GM23338 (cell line): Measurements from ENCODE around the gene UGGT2.

Source experiments
- EZH2phosphoT487 ChIP-seq: fragments of 200-600 bp; sonication (generic); IDR thresholded peaks from one replicate; pipeline ENCODE4 v1.8.1; 2018; ENCODE audit warnings: antibody characterized with exemption; ENCODE audit not compliant: unreplicated experiment
- POLR2AphosphoS5 ChIP-seq: IDR thresholded peaks from 2 replicates; pipeline ENCODE4 v1.6.1; 2016; ENCODE audit warnings: antibody characterized with exemption, low read depth
- STAT1 ChIP-seq: IDR thresholded peaks from one replicate; pipeline ENCODE4 v1.6.1; 2016; ENCODE audit warnings: antibody characterized with exemption; ENCODE audit not compliant: unreplicated experiment
- TF ChIP-seq, protein P1 (sequence below), 2 experiments: fragments of 200-600 bp in 1 of 2; sonication (generic) in 1 of 2; conservative IDR thresholded peaks; 2 replicates each; pipeline versions ENCODE4 v1.5.1 to v1.6.1; 2016 to 2017; ENCODE audit warnings: antibody characterized with exemption in 2 of 2, low read depth in 2 of 2, mild to moderate bottlenecking in 2 of 2, moderate library complexity in 1 of 2

DNA sequence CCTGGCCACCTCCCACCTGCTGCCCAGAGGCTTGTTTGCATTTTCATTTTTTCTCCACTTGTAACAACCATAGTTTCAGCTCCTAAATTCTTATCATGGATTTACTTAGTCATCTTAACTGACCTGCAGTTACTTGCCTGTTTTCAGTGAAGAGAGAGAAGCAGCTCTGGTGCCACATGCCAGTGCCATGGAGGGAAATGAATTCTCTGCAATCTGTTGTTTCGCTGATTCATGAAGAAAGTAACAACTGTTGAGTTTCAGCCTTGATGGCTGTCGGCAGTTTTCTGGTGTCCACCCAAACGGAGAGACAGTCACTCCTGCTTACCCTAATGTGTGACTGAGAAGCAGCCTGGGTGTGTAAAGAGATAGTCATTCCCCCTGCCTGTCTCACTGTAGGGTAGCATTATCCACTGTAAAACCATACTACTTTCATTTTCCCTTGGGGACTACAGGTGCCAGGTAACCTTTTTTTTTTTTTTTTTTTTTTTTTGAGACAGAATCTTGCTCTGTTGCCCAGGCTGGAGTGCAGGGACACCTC is 260.1 kb downstream of the UGGT2 start:
- TF ChIP-seq EZH2phosphoT487 (no peak), POLR2AphosphoS5 (no peak), STAT1 (no peak)
- TF ChIP-seq, protein P1, sequence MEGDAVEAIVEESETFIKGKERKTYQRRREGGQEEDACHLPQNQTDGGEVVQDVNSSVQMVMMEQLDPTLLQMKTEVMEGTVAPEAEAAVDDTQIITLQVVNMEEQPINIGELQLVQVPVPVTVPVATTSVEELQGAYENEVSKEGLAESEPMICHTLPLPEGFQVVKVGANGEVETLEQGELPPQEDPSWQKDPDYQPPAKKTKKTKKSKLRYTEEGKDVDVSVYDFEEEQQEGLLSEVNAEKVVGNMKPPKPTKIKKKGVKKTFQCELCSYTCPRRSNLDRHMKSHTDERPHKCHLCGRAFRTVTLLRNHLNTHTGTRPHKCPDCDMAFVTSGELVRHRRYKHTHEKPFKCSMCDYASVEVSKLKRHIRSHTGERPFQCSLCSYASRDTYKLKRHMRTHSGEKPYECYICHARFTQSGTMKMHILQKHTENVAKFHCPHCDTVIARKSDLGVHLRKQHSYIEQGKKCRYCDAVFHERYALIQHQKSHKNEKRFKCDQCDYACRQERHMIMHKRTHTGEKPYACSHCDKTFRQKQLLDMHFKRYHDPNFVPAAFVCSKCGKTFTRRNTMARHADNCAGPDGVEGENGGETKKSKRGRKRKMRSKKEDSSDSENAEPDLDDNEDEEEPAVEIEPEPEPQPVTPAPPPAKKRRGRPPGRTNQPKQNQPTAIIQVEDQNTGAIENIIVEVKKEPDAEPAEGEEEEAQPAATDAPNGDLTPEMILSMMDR (conservative IDR thresholded peaks at IDR 0.05; ENCODE audit: low read depth in 2 of 2) = no peak
